ENCODE measurements around the gene MPZ.

DNA sequence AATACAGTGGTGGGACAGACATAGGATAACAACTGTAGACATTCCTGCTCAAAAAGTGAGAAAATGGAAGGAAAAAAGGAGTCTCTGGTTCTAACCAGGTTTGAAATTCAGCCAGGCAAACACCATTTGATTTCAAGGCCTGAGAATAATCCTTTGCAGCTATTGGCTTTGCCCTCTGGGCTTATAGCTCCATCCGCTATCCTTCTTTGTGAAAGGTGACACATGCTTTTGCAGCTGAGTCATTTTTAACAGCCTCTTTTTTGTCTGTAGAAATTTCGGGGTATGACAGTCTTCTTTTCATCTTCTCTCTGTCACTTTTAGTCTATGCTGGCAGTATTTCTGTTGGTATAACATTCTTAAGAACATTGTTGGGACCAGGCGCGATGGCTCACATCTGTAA is 20.6 kb upstream of the MPZ start:
- TF ChIP-seq, protein P1, sequence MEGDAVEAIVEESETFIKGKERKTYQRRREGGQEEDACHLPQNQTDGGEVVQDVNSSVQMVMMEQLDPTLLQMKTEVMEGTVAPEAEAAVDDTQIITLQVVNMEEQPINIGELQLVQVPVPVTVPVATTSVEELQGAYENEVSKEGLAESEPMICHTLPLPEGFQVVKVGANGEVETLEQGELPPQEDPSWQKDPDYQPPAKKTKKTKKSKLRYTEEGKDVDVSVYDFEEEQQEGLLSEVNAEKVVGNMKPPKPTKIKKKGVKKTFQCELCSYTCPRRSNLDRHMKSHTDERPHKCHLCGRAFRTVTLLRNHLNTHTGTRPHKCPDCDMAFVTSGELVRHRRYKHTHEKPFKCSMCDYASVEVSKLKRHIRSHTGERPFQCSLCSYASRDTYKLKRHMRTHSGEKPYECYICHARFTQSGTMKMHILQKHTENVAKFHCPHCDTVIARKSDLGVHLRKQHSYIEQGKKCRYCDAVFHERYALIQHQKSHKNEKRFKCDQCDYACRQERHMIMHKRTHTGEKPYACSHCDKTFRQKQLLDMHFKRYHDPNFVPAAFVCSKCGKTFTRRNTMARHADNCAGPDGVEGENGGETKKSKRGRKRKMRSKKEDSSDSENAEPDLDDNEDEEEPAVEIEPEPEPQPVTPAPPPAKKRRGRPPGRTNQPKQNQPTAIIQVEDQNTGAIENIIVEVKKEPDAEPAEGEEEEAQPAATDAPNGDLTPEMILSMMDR (IDR thresholded peaks at IDR 0.05; ENCODE audit: poor library complexity): no peak
- TF ChIP-seq EZH2phosphoT487 (IDR thresholded peaks at IDR 0.05; ENCODE audit: low read depth, severe bottlenecking, unreplicated experiment) (no peak), EZH2 (IDR thresholded peaks at IDR 0.05; ENCODE audit: borderline replicate concordance) (no peak)
